Transverse colon (tissue), 4 donors: ENCODE results near the gene APIP. TPM values are rescaled to one million over a fixed set of nuclear protein-coding genes. Genes with fewer than 3 reads are reported as not detected.

ENCODE experiments used
- DNase-seq: peaks from one replicate; pipeline ENCODE4 v3.0.0-alpha.2; 2019
- H3K27ac ChIP-seq, 4 donors: fragments of 200-600 bp; sonication (generic); 2 replicates each; pipeline ENCODE4 v1.5.1; 2016 to 2018; ENCODE audit warnings: inconsistent platforms in 4 of 4
- H3K27me3 ChIP-seq: fragments of 200-600 bp; sonication (generic); 2 replicates; pipeline ENCODE4 v1.5.1; 2017; ENCODE audit warnings: inconsistent platforms
- H3K36me3 ChIP-seq, 4 donors: fragments of 200-600 bp; sonication (generic); 2 replicates each; pipeline ENCODE4 v1.5.1; 2017 to 2019; ENCODE audit warnings: inconsistent platforms in 4 of 4
- H3K4me1 ChIP-seq, 4 donors: fragments of 200-600 bp; sonication (generic); 2 replicates each; pipeline ENCODE4 v1.5.1; 2017 to 2020; ENCODE audit warnings: inconsistent platforms in 4 of 4
- H3K4me3 ChIP-seq, 4 donors: fragments of 200-600 bp; sonication (generic); 1 replicate in 1 of 4; 2 replicates in 3 of 4; pipeline versions ENCODE4 v1.5.1 to v1.6.1; 2017 to 2019; ENCODE audit warnings: inconsistent platforms in 4 of 4
- H3K9me3 ChIP-seq, 2 donors: fragments of 200-600 bp; sonication (generic); 2 replicates each; pipeline ENCODE4 v1.5.1; 2017 to 2019; ENCODE audit warnings: inconsistent platforms in 2 of 2
- EP300 ChIP-seq: sonication (generic); formaldehyde crosslinking; IDR thresholded peaks from one replicate; pipeline ENCODE4 v1.6.1; 2017; ENCODE audit warnings: antibody characterized with exemption, low read depth
- POLR2A ChIP-seq: fragments of 450-650 bp; IDR thresholded peaks from one replicate; pipeline ENCODE4 v1.6.1; 2016; ENCODE audit warnings: antibody characterized with exemption, mild to moderate bottlenecking, moderate library complexity
- POLR2AphosphoS5 ChIP-seq, 3 donors: sonication (generic); formaldehyde crosslinking; IDR thresholded peaks; one replicate each; pipeline ENCODE4 v1.6.1; 2016; ENCODE audit warnings: antibody characterized with exemption in 3 of 3
- WGBS, 2 donors: methylation state at CpG; one replicate each; pipeline ENCODE4 v1.1.5; 2018; ENCODE audit warnings: low coverage in 1 of 2; 5-methylcytosine and 5-hydroxymethylcytosine counted together
- in situ Hi-C, 4 donors: fragments of 200-750 bp; cut with MboI; loops; one replicate each; pipeline versions ENCODE4 v1.15.0 to v1.15.1; 2017; ENCODE audit warnings: low sequenced_read_pairs in 3 of 4, low pct_ligation_motif_present in 1 of 4, low pct_unique_long_range_greater_than_20kb in 1 of 4
- intact Hi-C: fragments of 100-400 bp; cut with DNase I; formaldehyde crosslinking; loops from one replicate; pipeline ENCODE4 v1.15.1; 2023; ENCODE audit warnings: low total_unique reads
- total RNA-seq, 4 donors: library from RNA; depleted of rRNA; stranded (reverse); fragments of >200 nt; gene quantifications; one replicate each; pipeline ENCODE4 v1.1.0, GENCODE V29; 2016
- TF ChIP-seq, protein P1 (sequence below), 5 experiments: fragments of 200-600 bp in 3 of 5; fragments of 450-650 bp in 2 of 5; sonication (generic) in 3 of 5; IDR thresholded peaks; 1 replicate in 2 of 5; 2 replicates in 3 of 5; pipeline ENCODE4 v1.5.1; 2016 to 2017; ENCODE audit warnings: antibody characterized with exemption in 5 of 5, inconsistent platforms in 3 of 5, mild to moderate bottlenecking in 2 of 5, moderate library complexity in 1 of 5

APIP gene
- total RNA-seq, 4 donors from 2014 or later, result 9.2 to 44.3 (median 14.6) TPM

DNA sequence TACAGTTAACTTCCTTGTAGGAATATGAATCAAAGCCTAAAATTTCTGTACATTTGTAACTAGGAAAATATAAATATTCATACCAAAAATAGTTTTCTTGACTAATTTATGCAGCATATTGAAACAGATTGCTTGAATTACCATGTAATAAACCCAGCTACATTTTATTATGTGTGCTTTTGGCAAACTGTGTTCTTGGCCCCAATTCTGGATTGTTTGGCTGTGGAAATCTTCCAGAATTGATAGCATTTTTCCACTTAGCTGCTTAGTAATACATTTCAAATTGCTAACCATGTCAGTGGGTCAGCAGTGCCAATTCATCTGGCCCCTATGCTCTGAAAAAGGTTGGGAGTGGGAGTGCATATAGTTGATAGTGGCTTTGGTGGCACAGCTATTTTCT lies 32.5 kb upstream of the APIP start:
- peaks cover 0 to 9% (median 0%) of the 10 kb centered on the region in 4 donors for H3K36me3 ChIP-seq
- H3K27ac ChIP-seq, result no peak overlapping the region
- TF ChIP-seq POLR2AphosphoS5 (IDR thresholded peaks at IDR 0.05), result no peak
- TF ChIP-seq POLR2A, result no peak
- TF ChIP-seq, protein P1, sequence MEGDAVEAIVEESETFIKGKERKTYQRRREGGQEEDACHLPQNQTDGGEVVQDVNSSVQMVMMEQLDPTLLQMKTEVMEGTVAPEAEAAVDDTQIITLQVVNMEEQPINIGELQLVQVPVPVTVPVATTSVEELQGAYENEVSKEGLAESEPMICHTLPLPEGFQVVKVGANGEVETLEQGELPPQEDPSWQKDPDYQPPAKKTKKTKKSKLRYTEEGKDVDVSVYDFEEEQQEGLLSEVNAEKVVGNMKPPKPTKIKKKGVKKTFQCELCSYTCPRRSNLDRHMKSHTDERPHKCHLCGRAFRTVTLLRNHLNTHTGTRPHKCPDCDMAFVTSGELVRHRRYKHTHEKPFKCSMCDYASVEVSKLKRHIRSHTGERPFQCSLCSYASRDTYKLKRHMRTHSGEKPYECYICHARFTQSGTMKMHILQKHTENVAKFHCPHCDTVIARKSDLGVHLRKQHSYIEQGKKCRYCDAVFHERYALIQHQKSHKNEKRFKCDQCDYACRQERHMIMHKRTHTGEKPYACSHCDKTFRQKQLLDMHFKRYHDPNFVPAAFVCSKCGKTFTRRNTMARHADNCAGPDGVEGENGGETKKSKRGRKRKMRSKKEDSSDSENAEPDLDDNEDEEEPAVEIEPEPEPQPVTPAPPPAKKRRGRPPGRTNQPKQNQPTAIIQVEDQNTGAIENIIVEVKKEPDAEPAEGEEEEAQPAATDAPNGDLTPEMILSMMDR (IDR thresholded peaks at IDR 0.05), result no peak
- no peak for TF ChIP-seq EP300
- no peaks in the 10 kb centered on the region for H3K27me3 ChIP-seq
- in situ Hi-C loops, result no loop called here
- no peaks in the 10 kb centered on the region for H3K9me3 ChIP-seq
- intact Hi-C loops, result no loop called here
- no peak overlapping the region for H3K4me3 ChIP-seq
- peaks cover 3 to 6% (median 4%) of the 10 kb centered on the region in 4 donors for H3K4me1 ChIP-seq
- no peak for DNase-seq

DNA sequence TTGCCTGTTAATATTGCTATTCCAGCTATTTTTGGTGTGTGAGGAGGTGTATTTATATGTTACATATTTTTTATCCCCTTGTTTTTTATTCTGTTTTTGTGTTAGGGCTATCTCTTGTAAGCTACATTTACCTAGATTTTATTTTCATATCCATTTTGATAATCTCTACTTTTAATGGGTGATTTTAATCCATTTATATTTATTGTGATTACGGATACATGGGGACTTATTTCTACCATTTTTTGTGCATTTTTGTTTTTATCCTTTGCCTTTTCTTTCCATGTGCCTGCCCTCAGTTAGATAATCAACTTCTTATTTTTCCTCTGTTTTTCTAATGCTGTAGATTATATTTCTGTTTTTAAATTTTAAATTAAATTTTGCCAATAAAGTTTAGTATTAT lies 28.5 kb upstream of the APIP start:
- H3K27me3 ChIP-seq, result no peaks in the 10 kb centered on the region
- H3K27ac ChIP-seq, result no peak overlapping the region
- in situ Hi-C loops (no loop called here), intact Hi-C loops (no loop called here)
- H3K9me3 ChIP-seq, result no peaks in the 10 kb centered on the region
- TF ChIP-seq POLR2AphosphoS5 (IDR thresholded peaks at IDR 0.05), result no peak
- TF ChIP-seq EP300, result no peak
- no peak for TF ChIP-seq POLR2A
- TF ChIP-seq, protein P1 (IDR thresholded peaks at IDR 0.05), result no peak
- peaks cover 0 to 9% (median 0%) of the 10 kb centered on the region in 4 donors for H3K36me3 ChIP-seq
- peaks cover 3 to 14% (median 5%) of the 10 kb centered on the region in 4 donors for H3K4me1 ChIP-seq
- H3K4me3 ChIP-seq, result no peak overlapping the region
- no peak for DNase-seq
- WGBS, 2 donors, result 98 to 100% methylated on average over 1 of the region's 1 CpG

DNA sequence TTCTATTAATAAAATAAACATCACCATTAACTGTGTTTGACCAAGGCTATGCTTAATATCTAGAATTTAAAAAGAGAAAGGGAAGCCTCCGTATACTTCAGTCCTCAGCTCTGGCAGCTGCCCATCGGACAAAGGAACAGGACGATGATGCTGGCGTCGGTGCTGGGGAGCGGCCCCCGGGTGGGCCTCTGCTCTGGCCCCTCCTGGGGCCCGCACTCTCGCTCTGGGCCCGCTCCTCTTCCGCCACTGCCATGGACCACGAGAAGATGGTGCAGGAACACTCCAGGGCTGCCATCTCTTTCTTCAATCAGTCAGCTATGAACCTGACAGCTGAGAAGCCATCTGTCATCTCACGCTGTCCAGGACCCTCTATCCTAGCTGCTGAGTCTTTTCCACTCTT lies 25.5 kb upstream of the APIP start:
- Histone ChIP-seq H3K27me3 (no peaks in the 10 kb centered on the region), H3K4me1 (peaks cover 0 to 9% (median 0%) of the 10 kb centered on the region in 4 donors), H3K36me3 (peaks cover 0 to 9% (median 0%) of the 10 kb centered on the region in 4 donors), H3K9me3 (no peaks in the 10 kb centered on the region), H3K4me3 (no peak overlapping the region), H3K27ac (no peak overlapping the region)
- no peak for DNase-seq
- no peak for TF ChIP-seq POLR2AphosphoS5 (IDR thresholded peaks at IDR 0.05)
- TF ChIP-seq, protein P1 (IDR thresholded peaks at IDR 0.05), result no peak
- no peak for TF ChIP-seq EP300
- no peak for TF ChIP-seq POLR2A
- intact Hi-C loops (no loop called here), in situ Hi-C loops (no loop called here)
- 95 to 97% methylated on average over 6 to 13 of the region's 13 CpGs for WGBS, 2 donors

DNA sequence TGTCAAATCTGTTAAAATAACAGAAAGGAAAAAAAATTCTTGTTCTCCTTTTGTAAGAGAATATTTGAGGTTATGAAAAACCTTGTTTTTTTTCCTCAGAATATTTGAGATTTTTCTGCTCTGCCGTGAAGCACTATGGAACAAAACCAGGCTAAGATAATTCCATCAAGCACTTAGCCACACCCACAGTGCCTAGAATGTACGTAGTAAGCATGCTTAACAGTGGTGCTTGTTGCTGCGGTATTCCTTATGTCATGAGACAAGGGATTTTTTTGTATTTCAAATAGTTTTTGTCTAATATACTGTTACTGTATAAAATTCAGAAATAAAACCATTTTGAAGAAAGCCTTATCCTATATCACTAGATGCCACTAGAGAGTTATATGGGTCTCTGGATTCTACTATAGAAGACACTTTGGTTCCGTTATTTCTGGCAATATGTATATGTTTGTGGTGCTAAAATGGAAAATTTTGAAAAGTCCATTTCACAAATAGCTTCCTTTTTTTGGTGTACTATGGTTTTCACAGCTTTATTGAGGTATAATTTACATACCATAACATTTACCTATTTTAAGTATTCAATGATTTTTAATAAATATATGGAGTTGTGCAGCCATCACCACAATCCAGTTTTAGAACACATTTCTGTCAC lies 24.0 kb upstream of the APIP start:
- H3K4me3 ChIP-seq, result no peak overlapping the region
- H3K27ac ChIP-seq, result no peak overlapping the region
- 71 to 73% methylated on average over 4 of the region's 4 CpGs for WGBS, 2 donors
- DNase-seq, result no peak
- no peak for TF ChIP-seq POLR2AphosphoS5 (IDR thresholded peaks at IDR 0.05)
- no peak for TF ChIP-seq EP300
- TF ChIP-seq POLR2A, result no peak
- TF ChIP-seq, protein P1 (IDR thresholded peaks at IDR 0.05), result no peak
- H3K9me3 ChIP-seq, result no peaks in the 10 kb centered on the region
- peaks cover 0 to 9% (median 0%) of the 10 kb centered on the region in 4 donors for H3K4me1 ChIP-seq
- H3K27me3 ChIP-seq, result no peaks in the 10 kb centered on the region
- intact Hi-C loops, result no loop called here
- in situ Hi-C loops, result no loop called here
- H3K36me3 ChIP-seq, result peaks cover 0 to 9% (median 0%) of the 10 kb centered on the region in 4 donors
